Glutamatergic neuron (in vitro differentiated cells): ENCODE measurements around the gene OBSL1. TPM values are rescaled to one million over a fixed set of nuclear protein-coding genes. Genes with fewer than 3 reads are reported as not detected.

Experiments
- DNase-seq: peaks from one replicate; pipeline ENCODE4 v3.0.0; 2022
- H3K27ac Mint-ChIP-seq: one replicate; pipeline ENCODE4 v1.8.0; 2020; ENCODE audit warnings: mild to moderate bottlenecking, mixed read lengths, inconsistent platforms; ENCODE audit not compliant: unreplicated experiment
- H3K27me3 Mint-ChIP-seq: one replicate; pipeline ENCODE4 v1.8.0; 2020; ENCODE audit warnings: mild to moderate bottlenecking, moderate library complexity, mixed read lengths, inconsistent platforms; ENCODE audit not compliant: unreplicated experiment
- H3K36me3 Mint-ChIP-seq: one replicate; pipeline ENCODE4 v1.8.0; 2020; ENCODE audit warnings: mild to moderate bottlenecking, mixed read lengths, inconsistent platforms; ENCODE audit not compliant: unreplicated experiment
- H3K4me1 Mint-ChIP-seq: one replicate; pipeline ENCODE4 v1.8.0; 2020; ENCODE audit warnings: mild to moderate bottlenecking, low read depth, mixed read lengths, inconsistent platforms; ENCODE audit not compliant: unreplicated experiment
- H3K4me3 Mint-ChIP-seq: one replicate; pipeline ENCODE4 v1.8.0; 2020; ENCODE audit warnings: mild to moderate bottlenecking, mixed read lengths, inconsistent platforms; ENCODE audit not compliant: unreplicated experiment
- H3K9me3 Mint-ChIP-seq: one replicate; pipeline ENCODE4 v1.8.0; 2020; ENCODE audit warnings: mild to moderate bottlenecking, moderate library complexity, mixed read lengths, inconsistent platforms; ENCODE audit not compliant: unreplicated experiment
- CTCF ChIP-seq: fragments of 200-600 bp; sonication (generic); IDR thresholded peaks from one replicate; pipeline ENCODE4 v1.5.0; 2021; ENCODE audit not compliant: partially characterized antibody, unreplicated experiment
- long read RNA-seq: library from polyadenylated mRNA; unstranded; transcript quantifications from one replicate; pipeline ENCODE4 v2.0.0, GENCODE V29; 2020; ENCODE audit not compliant: unreplicated experiment
- total RNA-seq: library from RNA; stranded (reverse); fragmentation: NEBNext Ultra II Directional; extraction: Animal tissue kit (Norgen Biotek cat#: 25700); gene quantifications from one replicate; pipeline ENCODE4 v1.2.1, GENCODE V29; 2021; ENCODE audit not compliant: unreplicated experiment

The OBSL1 gene
- total RNA-seq = 47.9 TPM
- long read RNA-seq, partial matches to known transcripts = 1 of 3 reads
- long read RNA-seq, other reads (novel, unspliced or antisense) = 2 of 3 reads

GRCh38 chr2:219571311-219572236 is at the start of gene OBSL1:
OBSL1 (minus strand) TSS chr2:219571539; CDS start chr2:219571232, 307 bp downstream.
- H3K4me1 Mint-ChIP-seq = peaks cover 15% of the 10 kb centered on the region
- no peak for TF ChIP-seq CTCF
- H3K9me3 Mint-ChIP-seq = peaks cover 13% of the 10 kb centered on the region
- H3K4me3 Mint-ChIP-seq = peak within 1 kb of the TSS; percentile 72
- peaks cover 13% of the 10 kb centered on the region for H3K27me3 Mint-ChIP-seq
- peak; percentile 80 for DNase-seq
- peak within 1 kb of the TSS; percentile 69 for H3K27ac Mint-ChIP-seq
- H3K36me3 Mint-ChIP-seq = no peaks in the 10 kb centered on the region

GRCh38 chr2:219620546-219620945 is 49.2 kb upstream of the OBSL1 start:
- no peak for DNase-seq
- no peaks in the 10 kb centered on the region for H3K36me3 Mint-ChIP-seq
- H3K27me3 Mint-ChIP-seq = peaks cover 5% of the 10 kb centered on the region
- no peak overlapping the region for H3K27ac Mint-ChIP-seq
- H3K9me3 Mint-ChIP-seq = no peaks in the 10 kb centered on the region
- no peak overlapping the region for H3K4me3 Mint-ChIP-seq
- no peak for TF ChIP-seq CTCF
- peaks cover 3% of the 10 kb centered on the region for H3K4me1 Mint-ChIP-seq

DNA sequence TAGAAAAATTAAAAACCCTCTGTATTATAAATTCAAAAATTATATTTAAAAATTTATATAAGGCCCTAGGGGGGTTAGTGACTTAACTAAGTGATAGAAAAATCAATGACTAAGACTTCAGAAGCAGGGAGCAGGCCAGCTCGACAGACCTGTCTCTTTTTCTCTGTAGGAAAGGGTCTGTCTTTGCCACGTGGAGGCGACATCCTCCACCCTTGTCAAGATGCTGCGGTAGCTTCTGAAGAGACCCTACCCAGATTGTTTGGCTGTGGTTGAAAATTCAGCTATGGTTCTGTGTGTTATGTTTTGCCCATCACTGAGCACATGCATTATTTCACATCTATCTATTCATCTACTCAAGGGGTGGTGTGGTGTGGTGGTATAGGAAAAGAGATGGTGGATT is 47.9 kb upstream of the OBSL1 start:
- DNase-seq = no peak
- Mint-ChIP-seq H3K9me3 (peaks cover 3% of the 10 kb centered on the region), H3K27me3 (peaks cover 5% of the 10 kb centered on the region), H3K36me3 (no peaks in the 10 kb centered on the region), H3K4me1 (peaks cover 9% of the 10 kb centered on the region), H3K4me3 (no peak overlapping the region), H3K27ac (no peak overlapping the region)
- TF ChIP-seq CTCF = no peak

- Mint-ChIP-seq H3K4me3 (no peak overlapping the region), H3K36me3 (no peaks in the 10 kb centered on the region), H3K27me3 (peaks cover 5% of the 10 kb centered on the region), H3K9me3 (peaks cover 3% of the 10 kb centered on the region), H3K4me1 (peaks cover 9% of the 10 kb centered on the region), H3K27ac (no peak overlapping the region)
- TF ChIP-seq CTCF = no peak
- DNase-seq = no peak
Observed at GRCh38 chr2:219618733-219619122, 47.4 kb upstream of the OBSL1 start.

DNA sequence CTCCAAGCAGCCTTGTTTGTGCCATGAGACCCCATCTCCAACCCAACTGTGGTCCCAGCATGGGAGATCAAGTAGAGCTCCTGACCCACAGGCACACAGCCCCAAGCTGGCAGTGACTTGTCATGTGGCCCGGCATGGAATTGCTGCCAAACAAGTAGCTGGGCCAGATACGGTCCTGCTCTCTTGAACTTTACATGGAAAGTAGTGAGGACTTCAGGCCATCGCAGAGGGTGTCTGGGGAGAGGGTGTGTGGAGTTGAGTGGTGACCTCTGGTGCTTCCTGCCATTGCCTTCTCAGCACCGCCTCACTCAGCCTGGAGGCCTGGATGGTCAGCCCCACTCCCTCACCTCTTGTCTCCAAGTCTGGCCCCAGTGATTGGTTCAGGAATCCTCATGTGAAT is 45.2 kb upstream of the OBSL1 start:
- no peak for TF ChIP-seq CTCF
- Mint-ChIP-seq H3K27me3 (peaks cover 4% of the 10 kb centered on the region), H3K4me1 (peaks cover 9% of the 10 kb centered on the region), H3K36me3 (no peaks in the 10 kb centered on the region), H3K9me3 (peaks cover 3% of the 10 kb centered on the region), H3K27ac (no peak overlapping the region), H3K4me3 (no peak overlapping the region)
- DNase-seq = no peak
